Transverse colon (tissue), 4 donors: ENCODE data around the gene CEP170B. TPM values are rescaled to one million over a fixed set of nuclear protein-coding genes. Genes with fewer than 3 reads are reported as not detected.
A peak's percentile ranks its signal among the peaks of the same experiment; 100 is the strongest.

Experiments
- DNase-seq: peaks from one replicate; pipeline ENCODE4 v3.0.0-alpha.2; 2019
- H3K27ac ChIP-seq, 4 donors: fragments of 200-600 bp; sonication (generic); 2 replicates each; pipeline ENCODE4 v1.5.1; 2016 to 2018; ENCODE audit warnings: inconsistent platforms in 4 of 4
- H3K27me3 ChIP-seq: fragments of 200-600 bp; sonication (generic); 2 replicates; pipeline ENCODE4 v1.5.1; 2017; ENCODE audit warnings: inconsistent platforms
- H3K36me3 ChIP-seq, 4 donors: fragments of 200-600 bp; sonication (generic); 2 replicates each; pipeline ENCODE4 v1.5.1; 2017 to 2019; ENCODE audit warnings: inconsistent platforms in 4 of 4
- H3K4me1 ChIP-seq, 4 donors: fragments of 200-600 bp; sonication (generic); 2 replicates each; pipeline ENCODE4 v1.5.1; 2017 to 2020; ENCODE audit warnings: inconsistent platforms in 4 of 4
- H3K4me3 ChIP-seq, 4 donors: fragments of 200-600 bp; sonication (generic); 1 replicate in 1 of 4; 2 replicates in 3 of 4; pipeline versions ENCODE4 v1.5.1 to v1.6.1; 2017 to 2019; ENCODE audit warnings: inconsistent platforms in 4 of 4
- H3K9me3 ChIP-seq, 2 donors: fragments of 200-600 bp; sonication (generic); 2 replicates each; pipeline ENCODE4 v1.5.1; 2017 to 2019; ENCODE audit warnings: inconsistent platforms in 2 of 2
- EP300 ChIP-seq: sonication (generic); formaldehyde crosslinking; IDR thresholded peaks from one replicate; pipeline ENCODE4 v1.6.1; 2017; ENCODE audit warnings: antibody characterized with exemption, low read depth
- POLR2A ChIP-seq: fragments of 450-650 bp; IDR thresholded peaks from one replicate; pipeline ENCODE4 v1.6.1; 2016; ENCODE audit warnings: antibody characterized with exemption, mild to moderate bottlenecking, moderate library complexity
- POLR2AphosphoS5 ChIP-seq, 3 donors: sonication (generic); formaldehyde crosslinking; IDR thresholded peaks; one replicate each; pipeline ENCODE4 v1.6.1; 2016; ENCODE audit warnings: antibody characterized with exemption in 3 of 3
- WGBS, 2 donors: methylation state at CpG; one replicate each; pipeline ENCODE4 v1.1.5; 2018; ENCODE audit warnings: low coverage in 1 of 2; 5-methylcytosine and 5-hydroxymethylcytosine counted together
- in situ Hi-C, 4 donors: fragments of 200-750 bp; cut with MboI; loops; one replicate each; pipeline versions ENCODE4 v1.15.0 to v1.15.1; 2017; ENCODE audit warnings: low sequenced_read_pairs in 3 of 4, low pct_ligation_motif_present in 1 of 4, low pct_unique_long_range_greater_than_20kb in 1 of 4
- intact Hi-C: fragments of 100-400 bp; cut with DNase I; formaldehyde crosslinking; loops from one replicate; pipeline ENCODE4 v1.15.1; 2023; ENCODE audit warnings: low total_unique reads
- total RNA-seq, 4 donors: library from RNA; depleted of rRNA; stranded (reverse); fragments of >200 nt; gene quantifications; one replicate each; pipeline ENCODE4 v1.1.0, GENCODE V29; 2016
- TF ChIP-seq, protein P1 (sequence below), 5 experiments: fragments of 200-600 bp in 3 of 5; fragments of 450-650 bp in 2 of 5; sonication (generic) in 3 of 5; IDR thresholded peaks; 1 replicate in 2 of 5; 2 replicates in 3 of 5; pipeline ENCODE4 v1.5.1; 2016 to 2017; ENCODE audit warnings: antibody characterized with exemption in 5 of 5, inconsistent platforms in 3 of 5, mild to moderate bottlenecking in 2 of 5, moderate library complexity in 1 of 5

The CEP170B gene
- total RNA-seq, 4 donors from 2014 or later: 56.0 to 195 (median 109) TPM

GRCh38 chr14:104879983-104880565 is 15.0 kb downstream of the CEP170B start:
- no peak for DNase-seq
- H3K27me3 ChIP-seq: no peaks in the 10 kb centered on the region
- no peak overlapping the region for H3K4me3 ChIP-seq
- H3K36me3 ChIP-seq: peaks cover 0 to 9% (median 0%) of the 10 kb centered on the region in 4 donors
- TF ChIP-seq POLR2AphosphoS5 (IDR thresholded peaks at IDR 0.05): no peak
- TF ChIP-seq POLR2A: no peak
- TF ChIP-seq, protein P1, sequence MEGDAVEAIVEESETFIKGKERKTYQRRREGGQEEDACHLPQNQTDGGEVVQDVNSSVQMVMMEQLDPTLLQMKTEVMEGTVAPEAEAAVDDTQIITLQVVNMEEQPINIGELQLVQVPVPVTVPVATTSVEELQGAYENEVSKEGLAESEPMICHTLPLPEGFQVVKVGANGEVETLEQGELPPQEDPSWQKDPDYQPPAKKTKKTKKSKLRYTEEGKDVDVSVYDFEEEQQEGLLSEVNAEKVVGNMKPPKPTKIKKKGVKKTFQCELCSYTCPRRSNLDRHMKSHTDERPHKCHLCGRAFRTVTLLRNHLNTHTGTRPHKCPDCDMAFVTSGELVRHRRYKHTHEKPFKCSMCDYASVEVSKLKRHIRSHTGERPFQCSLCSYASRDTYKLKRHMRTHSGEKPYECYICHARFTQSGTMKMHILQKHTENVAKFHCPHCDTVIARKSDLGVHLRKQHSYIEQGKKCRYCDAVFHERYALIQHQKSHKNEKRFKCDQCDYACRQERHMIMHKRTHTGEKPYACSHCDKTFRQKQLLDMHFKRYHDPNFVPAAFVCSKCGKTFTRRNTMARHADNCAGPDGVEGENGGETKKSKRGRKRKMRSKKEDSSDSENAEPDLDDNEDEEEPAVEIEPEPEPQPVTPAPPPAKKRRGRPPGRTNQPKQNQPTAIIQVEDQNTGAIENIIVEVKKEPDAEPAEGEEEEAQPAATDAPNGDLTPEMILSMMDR (IDR thresholded peaks at IDR 0.05): no peak
- TF ChIP-seq EP300: no peak
- in situ Hi-C loops (no loop called here), intact Hi-C loops (loop anchor here (10.0 kb wide), 1 partner anchor 1005 kb away; no protein-coding TSS in a partner anchor)
- H3K4me1 ChIP-seq: peaks cover 0 to 4% (median 1%) of the 10 kb centered on the region in 4 donors
- WGBS, 2 donors: 94% methylated on average over 15 of the region's 15 CpGs; no CpG with 5 or more reads in 1 of the 2 donors
- no peak overlapping the region for H3K27ac ChIP-seq
- H3K9me3 ChIP-seq: no peaks in the 10 kb centered on the region

- no peak overlapping the region for H3K27ac ChIP-seq
- peaks cover 0 to 4% (median 1%) of the 10 kb centered on the region in 4 donors for H3K4me1 ChIP-seq
- in situ Hi-C loops: no loop called here
- H3K36me3 ChIP-seq: peaks cover 0 to 9% (median 0%) of the 10 kb centered on the region in 4 donors
- no peaks in the 10 kb centered on the region for H3K9me3 ChIP-seq
- intact Hi-C loops: loop anchor here (10.0 kb wide), 1 partner anchor 1004 kb away; no protein-coding TSS in a partner anchor
- TF ChIP-seq POLR2A (no peak), EP300 (no peak), POLR2AphosphoS5 (IDR thresholded peaks at IDR 0.05) (no peak)
- TF ChIP-seq, protein P1 (IDR thresholded peaks at IDR 0.05): no peak
- DNase-seq: no peak
- WGBS, 2 donors: 55 to 92% methylated on average over 3 to 7 of the region's 7 CpGs
- no peak overlapping the region for H3K4me3 ChIP-seq
- H3K27me3 ChIP-seq: no peaks in the 10 kb centered on the region
Measured at GRCh38 chr14:104880584-104881210, 15.6 kb downstream of the CEP170B start.

- TF ChIP-seq POLR2A: no peak
- TF ChIP-seq, protein P1 (IDR thresholded peaks at IDR 0.05): no peak
- no peak for TF ChIP-seq EP300
- in situ Hi-C loops: no loop called here
- WGBS, 2 donors: 81% methylated on average over 13 of the region's 13 CpGs; no CpG with 5 or more reads in 1 of the 2 donors
Measured at GRCh38 chr14:104881369-104881979, 16.4 kb downstream of the CEP170B start.

GRCh38 chr14:104882325-104882973 is 17.4 kb downstream of the CEP170B start:
- intact Hi-C loops (loop anchor here (10.0 kb wide), 1 partner anchor 1002 kb away; no protein-coding TSS in a partner anchor), in situ Hi-C loops (no loop called here)
- no peaks in the 10 kb centered on the region for H3K27me3 ChIP-seq
- H3K36me3 ChIP-seq: peaks cover 0 to 25% (median 0%) of the 10 kb centered on the region in 4 donors
- WGBS, 2 donors: 79% methylated on average over 13 of the region's 13 CpGs; no CpG with 5 or more reads in 1 of the 2 donors
- H3K4me3 ChIP-seq: no peak overlapping the region
- H3K9me3 ChIP-seq: no peaks in the 10 kb centered on the region
- H3K4me1 ChIP-seq: peaks cover 0 to 4% (median 1%) of the 10 kb centered on the region in 4 donors
- peak overlapping the region in 2 of 4 donors; percentile 34 to 44 for H3K27ac ChIP-seq
- peak; percentile 83 for DNase-seq
- TF ChIP-seq, protein P1 (IDR thresholded peaks at IDR 0.05): no peak
- TF ChIP-seq POLR2A (no peak), POLR2AphosphoS5 (IDR thresholded peaks at IDR 0.05) (no peak), EP300 (no peak)

More at GRCh38 chr14:104881369-104881979, 16.4 kb downstream of the CEP170B start:
- Histone ChIP-seq H3K36me3 (peaks cover 0 to 15% (median 0%) of the 10 kb centered on the region in 4 donors), H3K4me3 (no peak overlapping the region), H3K27me3 (no peaks in the 10 kb centered on the region), H3K9me3 (no peaks in the 10 kb centered on the region), H3K27ac (no peak overlapping the region), H3K4me1 (peaks cover 0 to 4% (median 1%) of the 10 kb centered on the region in 4 donors)
- no peak for DNase-seq
- intact Hi-C loops: loop anchor here (10.0 kb wide), 1 partner anchor 1003 kb away; no protein-coding TSS in a partner anchor
